ENCODE measurements around the gene RMC1. TPM values are rescaled to one million over a fixed set of nuclear protein-coding genes. Genes with fewer than 3 reads are reported as not detected.

Gene RMC1
- total and polyA plus RNA-seq, 2 of the 13 experiments (the other 11 are each of a cell fraction or from before 2014, with no cell fraction given): 9.4 to 19.5 TPM

- 89% methylated on average over 5 of the region's 5 CpGs for WGBS (ENCODE audit: low lambda C conversion rate)
- Histone ChIP-seq H3K9ac (ENCODE audit: insufficient read depth, low read depth, low read length) (no peak overlapping the region), H2AFZ (ENCODE audit: low read length) (no peak overlapping the region), H3K9me3 (ENCODE audit: low read length) (no peaks in the 10 kb centered on the region), H3K4me2 (ENCODE audit: low read depth, low read length) (peak overlapping the region; percentile 4; the same call in 1 of the 2 replicates), H3K4me3 (replicated peaks in 1 of 3; ENCODE audit: insufficient read depth in 1 of 3, low read depth in 2 of 3, low read length in 3 of 3) (no peak overlapping the region), H4K20me1 (ENCODE audit: insufficient read depth, low read length) (peaks cover 19% of the 10 kb centered on the region), H3K79me2 (ENCODE audit: insufficient read depth, low read length) (peaks cover 55% of the 10 kb centered on the region), H3K27ac (ENCODE audit: extremely low read length, insufficient read depth, low read length) (peak overlapping the region; percentile 74), H3K36me3 (replicated peaks in 1 of 2; ENCODE audit: control insufficient read depth in 1 of 2, insufficient read depth in 2 of 2, low read length in 2 of 2) (peaks cover 16 to 28% of the 10 kb centered on the region in 2 experiments), H3K27me3 (ENCODE audit: control insufficient read depth in 1 of 2, insufficient read depth in 2 of 2, low read length in 2 of 2) (no peaks in the 10 kb centered on the region), H3K4me1 (ENCODE audit: insufficient read depth, low read length) (peaks cover 84% of the 10 kb centered on the region)
- DNase-seq (ENCODE audit: low spot score): no peak
- in situ Hi-C loops (cut with HindIII; ENCODE audit: extremely low pct_ligation_motif_present, low pct_unique_long_range_greater_than_20kb) (no loop called here), intact Hi-C loops (cut with micrococcal nuclease; ENCODE audit: unreplicated experiment) (no loop called here)
- no peak for ATAC-seq
- ChIA-PET POLR2A (no interaction called here), CTCF (ENCODE audit: low intra/inter-chr PET ratio, low total read pairs) (no interaction called here)
- peak; percentile 86 for TF ChIP-seq MAFF (IDR thresholded peaks at IDR 0.05; ENCODE audit: low read depth, low read length)
- TF ChIP-seq SATB2 (CRISPR knock-in tag; IDR thresholded peaks at IDR 0.05): no peak
- no peak for TF ChIP-seq HIC2 (CRISPR knock-in tag; IDR thresholded peaks at IDR 0.05; ENCODE audit: low read depth)
- 0 out of 2 replicates have a peak, but pooled peaks have one; percentile 38 for TF ChIP-seq RBFOX2 (IDR thresholded peaks at IDR 0.05; ENCODE audit: low read depth, low read length)
- TF ChIP-seq IRX3 (CRISPR knock-in tag; IDR thresholded peaks at IDR 0.05; ENCODE audit: borderline replicate concordance, low read depth): no peak
- peak; percentile 89 to 90 for TF ChIP-seq MAFK (conservative IDR thresholded peaks at IDR 0.05 in 1 of 2, IDR thresholded peaks at IDR 0.05 in 1 of 2; ENCODE audit: low read length in 2 of 2)
- TSS peak; percentile 2 for BruUV-seq (replicated peaks)
- FAIRE-seq: no peak
Measured at GRCh38 chr18:23574611-23575308, 71.4 kb downstream of the RMC1 start.

- intact Hi-C loops (cut with micrococcal nuclease; ENCODE audit: unreplicated experiment) (no loop called here), in situ Hi-C loops (cut with HindIII; ENCODE audit: extremely low pct_ligation_motif_present, low pct_unique_long_range_greater_than_20kb) (no loop called here)
- Histone ChIP-seq H3K9ac (ENCODE audit: insufficient read depth, low read depth, low read length) (no peak overlapping the region), H3K4me2 (ENCODE audit: low read depth, low read length) (no peak overlapping the region), H3K79me2 (ENCODE audit: insufficient read depth, low read length) (peaks cover 60% of the 10 kb centered on the region), H4K20me1 (ENCODE audit: insufficient read depth, low read length) (peaks cover 21% of the 10 kb centered on the region), H3K27me3 (ENCODE audit: control insufficient read depth in 1 of 2, insufficient read depth in 2 of 2, low read length in 2 of 2) (no peaks in the 10 kb centered on the region), H3K27ac (ENCODE audit: extremely low read length, insufficient read depth, low read length) (peak overlapping the region; percentile 23), H3K36me3 (replicated peaks in 1 of 2; ENCODE audit: control insufficient read depth in 1 of 2, insufficient read depth in 2 of 2, low read length in 2 of 2) (peaks cover 16 to 31% of the 10 kb centered on the region in 2 experiments), H3K4me3 (replicated peaks in 1 of 3; ENCODE audit: insufficient read depth in 1 of 3, low read depth in 2 of 3, low read length in 3 of 3) (no peak overlapping the region), H3K9me3 (ENCODE audit: low read length) (no peaks in the 10 kb centered on the region), H2AFZ (ENCODE audit: low read length) (no peak overlapping the region), H3K4me1 (ENCODE audit: insufficient read depth, low read length) (peaks cover 84% of the 10 kb centered on the region)
- no peak for DNase-seq (ENCODE audit: low spot score)
- no peak for TF ChIP-seq FOXJ3 (CRISPR knock-in tag; IDR thresholded peaks at IDR 0.05; ENCODE audit: borderline replicate concordance)
- TF ChIP-seq SIN3B (IDR thresholded peaks at IDR 0.05; ENCODE audit: low read length): no peak
- no peak for TF ChIP-seq SATB2 (CRISPR knock-in tag; IDR thresholded peaks at IDR 0.05)
- TF ChIP-seq RXRA (CRISPR knock-in tag; IDR thresholded peaks at IDR 0.05): no peak
- TF ChIP-seq ZMYM3 (CRISPR knock-in tag; IDR thresholded peaks at IDR 0.05): no peak
- TF ChIP-seq RBFOX2 (IDR thresholded peaks at IDR 0.05; ENCODE audit: low read depth, low read length): no peak
- TF ChIP-seq CEBPB (IDR thresholded peaks at IDR 0.05; ENCODE audit: borderline replicate concordance, low read depth, low read length): peak; percentile 27; the same call in 1 of the 2 replicates
- TF ChIP-seq HMGA1 (CRISPR knock-in tag; conservative IDR thresholded peaks at IDR 0.05): no peak
- TF ChIP-seq SNAPC5 (CRISPR knock-in tag; IDR thresholded peaks at IDR 0.05; ENCODE audit: borderline replicate concordance): no peak
- no TSS peak for BruUV-seq (replicated peaks)
- ChIA-PET CTCF (ENCODE audit: low intra/inter-chr PET ratio, low total read pairs) (no interaction called here), POLR2A (no interaction called here)
- WGBS (ENCODE audit: low lambda C conversion rate): 98% methylated on average over 7 of the region's 7 CpGs
- no peak for FAIRE-seq
- no peak for ATAC-seq
Measured at GRCh38 chr18:23575309-23575651, 72.0 kb downstream of the RMC1 start.

Measured in HepG2 (cell line).